GM10266 (cell line): ENCODE measurements around the gene STEAP2.
A peak's percentile ranks its signal among the peaks of the same experiment; 100 is the strongest.

ENCODE experiments used
- DNase-seq: peaks from one replicate; pipeline ENCODE4 v3.0.0; 2012; ENCODE audit errors: extremely low spot score
- CTCF ChIP-seq: IDR thresholded peaks from 2 replicates; pipeline ENCODE4 v1.5.1; 2012; ENCODE audit warnings: mild to moderate bottlenecking, low read depth; ENCODE audit not compliant: control insufficient read depth, insufficient read depth; ENCODE audit errors: missing control alignments

STEAP2 gene

DNA sequence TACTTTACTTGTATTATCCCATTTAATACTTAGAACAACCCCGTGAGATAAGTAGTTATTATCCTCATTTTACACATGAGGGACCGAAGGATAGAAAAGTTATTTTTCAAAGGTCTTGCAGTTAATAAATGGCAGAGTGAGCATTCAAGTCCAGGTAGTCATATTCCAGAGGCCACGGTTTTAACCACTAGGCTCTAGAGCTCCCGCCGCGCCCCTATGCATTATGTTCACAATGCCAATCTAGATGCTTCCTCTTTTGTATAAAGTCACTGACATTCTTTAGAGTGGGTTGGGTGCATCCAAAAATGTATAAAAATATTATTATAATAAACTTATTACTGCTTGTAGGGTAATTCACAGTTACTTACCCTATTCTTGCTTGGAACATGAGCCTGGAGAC, 22.0 kb downstream of the STEAP2 start:
- no peak for DNase-seq
- no peak for TF ChIP-seq CTCF

GRCh38 chr7:90236721-90237289, 25.3 kb downstream of the STEAP2 start:
- no peak for DNase-seq
- no peak for TF ChIP-seq CTCF

- no peak for TF ChIP-seq CTCF
- no peak for DNase-seq
Measured at GRCh38 chr7:90238022-90238421, 26.5 kb downstream of the STEAP2 start.

- DNase-seq, result no peak
Measured at GRCh38 chr7:90238583-90238982, 27.0 kb downstream of the STEAP2 start.

DNA sequence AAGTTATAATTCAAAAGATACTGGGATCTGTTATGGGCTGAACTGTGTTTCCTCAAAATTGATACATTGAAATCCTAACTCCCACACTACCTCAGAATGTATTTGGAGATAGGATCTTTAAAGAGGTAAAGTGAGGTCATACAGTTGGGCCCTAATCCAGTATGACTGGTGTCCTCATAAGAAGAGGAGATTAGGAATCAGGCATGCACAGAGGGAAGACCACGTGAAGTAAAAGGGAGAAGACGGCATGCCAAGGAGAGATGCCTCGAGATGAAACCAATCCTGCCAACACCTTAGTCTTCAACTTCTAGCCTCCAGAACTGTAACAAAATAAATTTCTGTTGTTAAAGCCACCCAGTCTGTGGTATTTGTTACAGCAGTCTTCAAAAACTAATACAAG, 27.5 kb downstream of the STEAP2 start:
- TF ChIP-seq CTCF, result no peak
- no peak for DNase-seq

More at GRCh38 chr7:90238583-90238982, 27.0 kb downstream of the STEAP2 start:
- TF ChIP-seq CTCF, result no peak

DNA sequence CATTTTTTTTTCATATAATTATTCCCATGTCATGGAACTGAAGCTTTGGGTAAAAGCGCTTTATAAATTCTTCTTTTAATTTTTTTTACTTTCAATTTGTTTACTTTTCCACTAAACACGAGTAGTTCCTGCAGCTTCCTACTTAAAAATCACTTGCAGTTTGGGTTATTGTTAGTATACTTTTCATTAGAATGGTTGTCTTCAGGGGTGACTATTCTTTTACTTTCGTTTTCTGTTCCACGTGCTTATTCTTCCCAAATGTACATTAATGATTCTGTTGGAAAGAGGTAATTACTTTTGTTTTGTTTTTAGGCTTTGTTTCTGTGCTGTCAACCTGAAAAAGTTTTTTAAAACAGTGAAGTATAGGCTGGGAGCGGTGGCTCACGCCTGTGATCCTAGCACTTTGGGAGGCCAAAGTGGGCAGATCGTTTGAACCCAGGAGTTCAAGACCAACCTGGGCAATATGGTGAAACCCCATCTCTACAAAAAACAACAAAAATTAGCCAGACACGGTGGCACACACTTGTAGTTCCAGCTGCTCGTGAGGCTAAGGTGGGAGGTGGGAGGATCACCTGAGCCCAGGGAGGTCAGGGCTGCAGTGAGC, 28.2 kb downstream of the STEAP2 start:
- TF ChIP-seq CTCF, result no peak
- DNase-seq, result no peak

DNA sequence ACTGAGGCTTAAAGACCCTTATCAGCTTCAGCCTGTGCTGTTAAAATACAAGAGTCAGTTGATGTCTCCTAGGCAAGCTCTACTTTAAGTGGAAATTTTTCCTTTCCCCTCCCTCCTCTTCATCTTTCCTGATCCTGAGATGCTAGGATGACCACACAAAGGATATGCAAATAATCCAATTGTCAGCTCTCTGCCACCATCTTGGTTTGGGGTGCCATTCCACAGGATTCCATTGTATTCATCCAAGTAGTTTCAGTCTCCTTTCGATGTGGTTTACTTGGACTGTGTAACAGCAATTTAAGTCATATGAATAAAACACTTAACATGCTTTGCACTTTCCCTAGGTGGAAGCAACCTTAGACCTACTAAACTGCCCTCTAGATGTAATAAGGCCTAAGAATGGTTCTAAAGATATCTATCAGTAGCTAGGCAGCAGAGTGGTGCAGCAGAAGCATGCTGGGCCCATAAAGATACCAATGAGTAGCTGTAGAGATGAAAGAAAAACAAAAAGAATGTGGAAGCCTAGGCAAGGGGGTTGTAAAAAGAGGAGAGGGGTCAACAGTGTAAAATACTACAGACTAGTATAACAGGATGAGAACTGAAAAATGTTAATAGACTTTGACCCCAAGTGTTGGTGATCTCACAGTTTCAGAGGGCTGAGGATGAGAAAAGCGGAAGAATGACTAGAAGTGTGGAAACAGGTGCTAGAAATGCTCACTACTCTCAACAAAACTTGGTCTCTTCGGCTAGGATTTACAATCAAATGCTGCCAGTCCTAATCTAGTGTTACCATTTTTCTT, 31.0 kb downstream of the STEAP2 start:
- DNase-seq, result peak; percentile 53
- no peak for TF ChIP-seq CTCF
